Lower leg skin (tissue), 3 donors: Measurements from ENCODE around the gene DDX42.

Experiments used
- POLR2A ChIP-seq, 2 donors: fragments of 450-650 bp; IDR thresholded peaks; one replicate each; pipeline ENCODE4 v1.6.1; 2016 to 2017; ENCODE audit warnings: antibody characterized with exemption in 2 of 2, mild to moderate bottlenecking in 1 of 2, moderate library complexity in 1 of 2
- TF ChIP-seq, protein P1 (sequence below), 3 donors: fragments of 450-650 bp; IDR thresholded peaks; one replicate each; pipeline ENCODE4 v1.5.1; 2016; ENCODE audit warnings: antibody characterized with exemption in 3 of 3, mild to moderate bottlenecking in 3 of 3, moderate library complexity in 2 of 3

DNA sequence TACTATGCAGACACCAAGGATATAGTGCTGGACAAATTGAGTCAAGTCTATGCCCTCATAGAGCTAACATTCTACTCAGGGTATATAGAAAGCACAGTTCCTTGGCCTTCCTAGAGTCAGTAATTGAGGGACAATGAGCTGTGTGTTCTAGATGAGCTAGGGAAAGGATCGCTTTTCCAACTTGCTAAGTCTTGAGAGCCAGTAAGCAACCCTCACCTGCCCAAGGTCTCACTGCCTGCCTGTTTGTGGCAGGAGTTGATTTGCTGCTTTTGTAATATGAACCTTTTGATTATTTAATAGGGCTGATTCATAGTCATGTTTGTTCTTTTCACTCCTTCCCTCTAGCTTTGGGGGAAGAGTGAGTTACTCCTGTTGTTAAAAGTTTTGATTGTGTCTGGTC, 6.5 kb downstream of the DDX42 start:
- no peak for TF ChIP-seq POLR2A (IDR thresholded peaks at IDR 0.05)
- TF ChIP-seq, protein P1, sequence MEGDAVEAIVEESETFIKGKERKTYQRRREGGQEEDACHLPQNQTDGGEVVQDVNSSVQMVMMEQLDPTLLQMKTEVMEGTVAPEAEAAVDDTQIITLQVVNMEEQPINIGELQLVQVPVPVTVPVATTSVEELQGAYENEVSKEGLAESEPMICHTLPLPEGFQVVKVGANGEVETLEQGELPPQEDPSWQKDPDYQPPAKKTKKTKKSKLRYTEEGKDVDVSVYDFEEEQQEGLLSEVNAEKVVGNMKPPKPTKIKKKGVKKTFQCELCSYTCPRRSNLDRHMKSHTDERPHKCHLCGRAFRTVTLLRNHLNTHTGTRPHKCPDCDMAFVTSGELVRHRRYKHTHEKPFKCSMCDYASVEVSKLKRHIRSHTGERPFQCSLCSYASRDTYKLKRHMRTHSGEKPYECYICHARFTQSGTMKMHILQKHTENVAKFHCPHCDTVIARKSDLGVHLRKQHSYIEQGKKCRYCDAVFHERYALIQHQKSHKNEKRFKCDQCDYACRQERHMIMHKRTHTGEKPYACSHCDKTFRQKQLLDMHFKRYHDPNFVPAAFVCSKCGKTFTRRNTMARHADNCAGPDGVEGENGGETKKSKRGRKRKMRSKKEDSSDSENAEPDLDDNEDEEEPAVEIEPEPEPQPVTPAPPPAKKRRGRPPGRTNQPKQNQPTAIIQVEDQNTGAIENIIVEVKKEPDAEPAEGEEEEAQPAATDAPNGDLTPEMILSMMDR (IDR thresholded peaks at IDR 0.05): no peak
